KMS-11 (cell line): ENCODE data around the gene OR1I1.

Experiments used
- H2AFZ ChIP-seq: fragments of 200-600 bp; sonication (generic); 2 replicates; pipeline ENCODE4 v1.6.1; 2016; ENCODE audit warnings: antibody characterized with exemption, mixed run types, low read depth
- H3K27ac ChIP-seq: fragments of 200-600 bp; sonication (generic); 2 replicates; pipeline ENCODE4 v1.6.1; 2016; ENCODE audit warnings: mild to moderate bottlenecking, mixed run types
- H3K27me3 ChIP-seq: fragments of 200-600 bp; sonication (generic); 2 replicates; pipeline ENCODE4 v1.6.1; 2017; ENCODE audit warnings: mild to moderate bottlenecking, low read depth, mixed run types, moderate library complexity; ENCODE audit not compliant: insufficient read depth
- H3K36me3 ChIP-seq: fragments of 200-600 bp; sonication (generic); 2 replicates; pipeline ENCODE4 v1.6.1; 2017; ENCODE audit warnings: mild to moderate bottlenecking, mixed run types; ENCODE audit not compliant: insufficient read depth
- H3K4me1 ChIP-seq: fragments of 200-600 bp; sonication (generic); 2 replicates; pipeline ENCODE4 v1.6.1; 2016; ENCODE audit warnings: mild to moderate bottlenecking, low read depth, mixed run types; ENCODE audit not compliant: poor library complexity, severe bottlenecking
- H3K4me2 ChIP-seq: fragments of 200-600 bp; sonication (generic); 2 replicates; pipeline ENCODE4 v1.7.0; 2016; ENCODE audit warnings: mild to moderate bottlenecking, mixed run types
- H3K4me3 ChIP-seq: fragments of 200-600 bp; sonication (generic); IDR thresholded peaks from 2 replicates; pipeline ENCODE4 v1.6.1; 2017; ENCODE audit warnings: low read depth, low read length, mixed read lengths; ENCODE audit not compliant: insufficient read depth
- H3K79me2 ChIP-seq: fragments of 200-600 bp; sonication (generic); 2 replicates; pipeline ENCODE4 v1.6.1; 2016; ENCODE audit warnings: low read depth, mixed run types; ENCODE audit not compliant: insufficient read depth
- H3K9ac ChIP-seq: fragments of 200-600 bp; sonication (generic); 2 replicates; pipeline ENCODE4 v1.6.1; 2016; ENCODE audit warnings: mild to moderate bottlenecking, mixed run types
- H4K20me1 ChIP-seq: fragments of 200-600 bp; sonication (generic); 2 replicates; pipeline ENCODE4 v1.6.1; 2016; ENCODE audit warnings: mild to moderate bottlenecking, mixed run types; ENCODE audit not compliant: insufficient read depth
- TF ChIP-seq, protein P1 (sequence below): fragments of 200-600 bp; sonication (generic); conservative IDR thresholded peaks from 2 replicates; pipeline ENCODE4 v1.6.1; 2017; ENCODE audit warnings: low read depth, mild to moderate bottlenecking, antibody characterized with exemption, low read length, moderate library complexity, mixed read lengths

Gene OR1I1

GRCh38 chr19:15113245-15114152 lies 31.5 kb downstream of the OR1I1 start:
- H3K27ac ChIP-seq, result no peak overlapping the region

DNA sequence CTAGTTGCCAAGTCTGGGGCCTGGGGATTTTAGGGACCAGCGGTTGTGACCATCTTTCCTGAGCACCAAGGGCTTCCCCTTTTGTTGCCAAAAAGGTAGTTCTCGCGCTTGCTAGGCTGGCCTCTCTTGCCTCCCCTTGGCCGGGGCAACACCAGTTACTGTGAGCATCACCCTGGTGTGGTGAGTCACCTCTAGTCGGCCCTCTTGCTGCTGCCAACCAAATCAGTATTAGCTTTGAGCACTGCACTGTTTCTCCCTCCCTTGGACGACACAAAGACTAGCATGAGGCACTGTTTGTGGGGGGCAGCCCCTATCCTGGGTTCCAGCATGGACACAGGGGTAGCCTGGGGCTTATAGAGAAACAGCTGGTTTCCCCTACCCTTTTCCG lies 32.1 kb downstream of the OR1I1 start:
- Histone ChIP-seq H3K27ac (no peak overlapping the region), H3K4me1 (no peaks in the 10 kb centered on the region), H3K4me2 (no peak overlapping the region), H3K36me3 (no peaks in the 10 kb centered on the region), H3K9ac (no peak overlapping the region), H3K27me3 (peaks cover under 1% of the 10 kb centered on the region; the same call in 1 of the 2 replicates), H3K4me3 (no peak overlapping the region), H2AFZ (no peak overlapping the region), H3K79me2 (no peaks in the 10 kb centered on the region), H4K20me1 (no peaks in the 10 kb centered on the region)
- TF ChIP-seq, protein P1, sequence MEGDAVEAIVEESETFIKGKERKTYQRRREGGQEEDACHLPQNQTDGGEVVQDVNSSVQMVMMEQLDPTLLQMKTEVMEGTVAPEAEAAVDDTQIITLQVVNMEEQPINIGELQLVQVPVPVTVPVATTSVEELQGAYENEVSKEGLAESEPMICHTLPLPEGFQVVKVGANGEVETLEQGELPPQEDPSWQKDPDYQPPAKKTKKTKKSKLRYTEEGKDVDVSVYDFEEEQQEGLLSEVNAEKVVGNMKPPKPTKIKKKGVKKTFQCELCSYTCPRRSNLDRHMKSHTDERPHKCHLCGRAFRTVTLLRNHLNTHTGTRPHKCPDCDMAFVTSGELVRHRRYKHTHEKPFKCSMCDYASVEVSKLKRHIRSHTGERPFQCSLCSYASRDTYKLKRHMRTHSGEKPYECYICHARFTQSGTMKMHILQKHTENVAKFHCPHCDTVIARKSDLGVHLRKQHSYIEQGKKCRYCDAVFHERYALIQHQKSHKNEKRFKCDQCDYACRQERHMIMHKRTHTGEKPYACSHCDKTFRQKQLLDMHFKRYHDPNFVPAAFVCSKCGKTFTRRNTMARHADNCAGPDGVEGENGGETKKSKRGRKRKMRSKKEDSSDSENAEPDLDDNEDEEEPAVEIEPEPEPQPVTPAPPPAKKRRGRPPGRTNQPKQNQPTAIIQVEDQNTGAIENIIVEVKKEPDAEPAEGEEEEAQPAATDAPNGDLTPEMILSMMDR, result no peak

More at GRCh38 chr19:15113245-15114152, 31.5 kb downstream of the OR1I1 start:
- H3K9ac ChIP-seq, result no peak overlapping the region
- H3K27me3 ChIP-seq, result peaks cover 6% of the 10 kb centered on the region; the same call in 1 of the 2 replicates
- no peaks in the 10 kb centered on the region for H3K4me1 ChIP-seq
- H2AFZ ChIP-seq, result no peak overlapping the region
- no peaks in the 10 kb centered on the region for H3K79me2 ChIP-seq
- TF ChIP-seq, protein P1, result no peak
- no peak overlapping the region for H3K4me3 ChIP-seq
- no peak overlapping the region for H3K4me2 ChIP-seq
- no peaks in the 10 kb centered on the region for H4K20me1 ChIP-seq
- H3K36me3 ChIP-seq, result no peaks in the 10 kb centered on the region

- Histone ChIP-seq H3K9ac (no peak overlapping the region), H3K4me3 (no peak overlapping the region), H3K4me1 (no peaks in the 10 kb centered on the region), H3K79me2 (no peaks in the 10 kb centered on the region), H2AFZ (no peak overlapping the region), H3K27me3 (no peaks in the 10 kb centered on the region), H3K4me2 (no peak overlapping the region), H3K36me3 (no peaks in the 10 kb centered on the region), H3K27ac (no peak overlapping the region), H4K20me1 (no peaks in the 10 kb centered on the region)
- TF ChIP-seq, protein P1, result no peak
Observed at GRCh38 chr19:15115080-15115479, 33.1 kb downstream of the OR1I1 start.

DNA sequence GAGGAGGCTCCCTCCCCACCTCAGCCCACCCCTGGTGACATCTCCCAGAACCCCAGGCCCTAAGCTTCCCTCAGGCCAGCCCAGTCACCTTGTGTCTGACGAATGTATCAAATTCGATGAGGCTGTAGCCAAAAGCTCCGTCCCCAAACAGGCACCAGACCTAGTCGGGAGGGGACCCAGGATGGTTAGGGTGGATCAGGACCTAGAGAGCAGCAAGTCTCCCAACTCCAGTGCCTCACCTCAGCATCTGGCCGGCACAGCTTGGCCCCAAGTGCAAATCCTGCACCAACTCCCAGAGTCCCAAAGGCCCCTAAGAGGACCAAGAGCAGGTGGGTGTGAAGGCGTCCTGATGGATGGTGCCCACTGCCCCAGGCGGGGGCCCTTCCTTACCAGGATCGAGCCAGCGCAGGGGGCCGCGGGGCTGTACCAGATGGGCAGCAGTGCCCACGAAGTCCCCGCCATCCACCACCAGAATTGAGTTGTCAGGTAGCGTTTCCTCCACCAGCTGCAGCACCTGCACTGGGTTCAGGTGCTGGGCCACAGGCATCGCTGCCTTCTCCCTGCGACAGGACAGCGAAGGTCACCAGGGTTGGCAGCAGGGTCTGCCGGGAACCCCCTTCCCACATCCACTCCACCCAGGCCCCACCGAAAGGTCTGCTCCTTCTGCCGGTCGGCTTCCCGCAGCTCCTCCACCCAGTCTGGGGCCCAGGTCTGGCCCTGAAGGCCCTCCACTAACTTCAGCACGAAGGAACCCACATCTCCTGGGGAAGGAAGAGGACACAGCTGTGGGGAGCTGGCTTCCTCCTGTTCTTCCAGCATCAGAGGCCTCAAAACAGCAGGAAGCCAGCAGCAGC lies 34.0 kb downstream of the OR1I1 start:
- Histone ChIP-seq H3K4me2 (no peak overlapping the region), H3K79me2 (no peaks in the 10 kb centered on the region), H2AFZ (no peak overlapping the region)

More for the DNA sequence above, 34.0 kb downstream of the OR1I1 start:
- Histone ChIP-seq H4K20me1 (no peaks in the 10 kb centered on the region), H3K36me3 (no peaks in the 10 kb centered on the region), H3K27ac (no peak overlapping the region), H3K4me1 (no peaks in the 10 kb centered on the region), H3K9ac (no peak overlapping the region), H3K4me3 (no peak overlapping the region), H3K27me3 (no peaks in the 10 kb centered on the region)
- TF ChIP-seq, protein P1, result no peak
